Activated T-helper 2 cell treated with anti-CD3 and anti-CD28 coated beads, Interferon-gamma antibody, Interleukin-2, Interleukin-4, amounts not matched to agents 10 μg/mL and 5 μg/mL and 100 μg/mL, durations not matched to agents 14 hours and 24 hours and 36 hours (primary cell): ENCODE measurements around the gene CACNA1E. TPM values are rescaled to one million over a fixed set of nuclear protein-coding genes. Genes with fewer than 3 reads are reported as not detected.

Experiments used
- DNase-seq: peaks from one replicate; pipeline ENCODE4 v3.0.0; 2021; ENCODE audit warnings: low spot score
- H3K27ac Mint-ChIP-seq: one replicate; pipeline ENCODE4 v1.8.0; 2021; ENCODE audit warnings: mixed read lengths
- H3K27me3 Mint-ChIP-seq: one replicate; pipeline ENCODE4 v1.8.0; 2021; ENCODE audit warnings: low read depth, mixed read lengths
- H3K36me3 Mint-ChIP-seq: one replicate; pipeline ENCODE4 v1.8.0; 2021; ENCODE audit warnings: low read depth, mixed read lengths
- H3K4me1 Mint-ChIP-seq: one replicate; pipeline ENCODE4 v1.8.0; 2021; ENCODE audit warnings: low read depth, mixed read lengths
- H3K4me3 Mint-ChIP-seq: one replicate; pipeline ENCODE4 v1.8.0; 2021; ENCODE audit warnings: low read depth, mild to moderate bottlenecking, moderate library complexity, mixed read lengths
- H3K9me3 Mint-ChIP-seq: one replicate; pipeline ENCODE4 v1.8.0; 2021; ENCODE audit warnings: mixed read lengths
- intact Hi-C: fragments of 100-400 bp; cut with micrococcal nuclease; formaldehyde crosslinking; loops from one replicate; pipeline ENCODE4 v1.15.1; 2023
- total RNA-seq: library from RNA; stranded (reverse); gene quantifications from 2 replicates; pipeline ENCODE4 v1.2.3, GENCODE V29; 2022

The CACNA1E gene
- total RNA-seq, 1 donor from 2014 or later, result not detected

DNA sequence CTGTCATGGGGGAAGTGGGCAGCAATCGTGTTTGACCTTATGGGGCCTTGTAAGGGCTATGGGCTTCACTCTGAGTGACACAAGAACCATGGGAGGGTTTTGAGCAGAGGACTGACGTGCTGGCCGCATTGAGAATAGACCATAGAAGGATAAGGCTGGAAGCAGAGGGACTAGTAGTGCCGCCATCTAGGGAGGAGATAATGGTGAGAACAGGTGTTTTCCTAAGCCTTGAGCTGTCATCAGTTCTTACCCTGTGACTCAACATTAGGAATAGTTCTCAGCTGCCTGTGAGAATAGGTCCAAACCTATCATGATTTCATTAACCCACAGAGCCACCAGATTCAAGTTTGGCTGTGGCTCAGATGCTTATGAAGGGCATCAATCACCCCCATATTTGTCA, 228.5 kb downstream of the CACNA1E start:
- no peak for DNase-seq
- no peaks in the 10 kb centered on the region for H3K4me1 Mint-ChIP-seq
- H3K27me3 Mint-ChIP-seq, result no peaks in the 10 kb centered on the region
- H3K27ac Mint-ChIP-seq, result no peak overlapping the region
- no peak overlapping the region for H3K4me3 Mint-ChIP-seq
- H3K36me3 Mint-ChIP-seq, result no peaks in the 10 kb centered on the region
- no peaks in the 10 kb centered on the region for H3K9me3 Mint-ChIP-seq
- intact Hi-C loops, result no loop called here

DNA sequence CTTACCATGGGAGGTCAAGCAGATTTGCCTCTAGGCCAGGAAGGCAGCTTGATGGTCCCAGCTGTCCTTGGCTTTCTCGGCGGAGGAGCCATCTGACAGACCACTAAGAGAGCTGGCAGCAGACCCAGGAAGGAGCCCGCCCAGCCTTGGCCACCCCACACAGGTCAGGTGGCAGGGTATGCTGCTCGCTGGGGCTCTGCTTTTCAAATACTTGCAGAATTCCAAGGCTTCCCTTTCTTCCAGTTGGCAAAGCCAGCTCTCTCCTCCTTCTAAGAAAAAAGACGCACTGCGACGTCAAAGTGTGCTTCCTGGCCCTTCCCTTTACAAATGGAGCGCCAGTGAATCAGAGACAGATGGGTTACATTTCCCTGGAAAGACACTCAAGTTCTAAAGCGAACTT, 229.4 kb downstream of the CACNA1E start:
- H3K4me3 Mint-ChIP-seq, result no peak overlapping the region
- H3K4me1 Mint-ChIP-seq, result no peaks in the 10 kb centered on the region
- H3K36me3 Mint-ChIP-seq, result no peaks in the 10 kb centered on the region
- no peaks in the 10 kb centered on the region for H3K27me3 Mint-ChIP-seq
- no peaks in the 10 kb centered on the region for H3K9me3 Mint-ChIP-seq
- DNase-seq, result no peak
- no peak overlapping the region for H3K27ac Mint-ChIP-seq
- intact Hi-C loops, result no loop called here

DNA sequence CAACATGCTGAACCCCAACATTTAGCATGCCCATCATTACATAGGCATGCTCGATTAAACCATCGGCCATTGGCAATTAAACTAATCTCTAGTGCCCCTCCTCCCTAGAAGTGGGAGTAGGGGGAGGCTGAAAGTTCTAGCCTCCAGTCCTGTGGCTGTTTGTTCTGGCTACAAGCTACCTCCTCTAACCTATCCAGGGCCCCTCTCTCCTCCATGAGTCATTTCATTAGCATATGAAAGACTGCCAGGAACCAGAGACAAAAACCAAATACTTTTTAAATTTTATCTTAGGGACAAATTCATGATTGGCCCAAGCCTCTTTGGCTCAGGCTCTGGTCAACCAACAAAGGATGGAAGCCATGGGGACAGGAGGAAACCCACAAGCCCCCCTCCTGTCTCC, 231.1 kb downstream of the CACNA1E start:
- Mint-ChIP-seq H3K9me3 (no peaks in the 10 kb centered on the region), H3K4me1 (no peaks in the 10 kb centered on the region), H3K27ac (no peak overlapping the region), H3K27me3 (no peaks in the 10 kb centered on the region), H3K4me3 (no peak overlapping the region), H3K36me3 (no peaks in the 10 kb centered on the region)
- DNase-seq, result no peak
- intact Hi-C loops, result no loop called here

DNA sequence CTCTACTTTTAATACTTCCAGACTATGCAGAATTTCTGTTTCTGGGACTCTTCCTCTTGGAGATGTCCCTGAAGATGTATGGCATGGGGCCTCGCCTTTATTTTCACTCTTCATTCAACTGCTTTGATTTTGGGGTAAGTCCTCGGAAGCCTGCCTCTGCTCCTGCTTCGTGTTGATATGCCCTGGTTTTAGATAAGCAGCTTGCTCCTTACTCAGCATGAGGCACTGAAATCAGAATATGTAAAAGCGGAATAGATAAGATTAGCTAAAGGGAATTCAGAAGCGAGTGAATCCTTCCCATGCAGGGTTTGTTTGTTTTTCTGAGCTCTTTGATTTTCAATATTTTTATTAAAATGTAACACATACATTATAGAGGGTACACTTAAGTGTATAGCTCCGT, 234.7 kb downstream of the CACNA1E start:
- no peaks in the 10 kb centered on the region for H3K9me3 Mint-ChIP-seq
- peaks cover 4% of the 10 kb centered on the region for H3K27me3 Mint-ChIP-seq
- no peaks in the 10 kb centered on the region for H3K36me3 Mint-ChIP-seq
- no peaks in the 10 kb centered on the region for H3K4me1 Mint-ChIP-seq
- no peak overlapping the region for H3K4me3 Mint-ChIP-seq
- intact Hi-C loops, result no loop called here
- no peak overlapping the region for H3K27ac Mint-ChIP-seq
- no peak for DNase-seq

DNA sequence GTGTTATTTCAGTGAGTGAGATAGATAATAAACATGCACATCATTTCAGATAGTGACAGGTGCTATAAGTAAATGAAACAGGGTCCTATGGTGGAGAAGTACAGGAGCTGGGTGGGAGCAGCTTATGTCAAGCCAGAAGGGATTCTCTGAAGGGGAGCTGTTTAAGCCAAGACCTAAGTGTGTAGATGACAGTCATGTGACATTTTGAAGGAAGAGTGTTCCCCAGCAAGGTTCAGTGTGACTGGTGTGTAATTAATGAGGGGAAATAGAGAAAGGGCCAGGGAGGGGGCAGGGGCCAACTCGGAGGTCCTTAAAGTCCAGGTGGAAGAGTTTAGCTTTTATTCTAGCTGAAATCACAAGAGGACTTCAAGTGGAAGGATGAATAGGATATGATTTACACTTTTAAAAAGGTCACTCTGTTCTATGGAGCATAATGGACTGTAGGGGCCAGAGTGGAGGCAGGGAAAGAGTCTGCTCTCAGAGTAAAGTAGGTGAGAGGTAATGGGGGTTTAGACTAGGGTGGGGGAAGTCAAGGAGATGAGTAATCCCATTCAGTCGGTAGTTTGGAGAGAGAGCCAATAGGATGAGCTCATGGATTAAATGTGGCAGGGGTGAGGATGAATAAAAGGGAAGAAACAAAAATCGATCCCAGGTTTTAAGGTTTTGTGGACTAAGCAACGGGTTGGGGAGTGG, 243.1 kb downstream of the CACNA1E start:
- intact Hi-C loops, result no loop called here

DNA sequence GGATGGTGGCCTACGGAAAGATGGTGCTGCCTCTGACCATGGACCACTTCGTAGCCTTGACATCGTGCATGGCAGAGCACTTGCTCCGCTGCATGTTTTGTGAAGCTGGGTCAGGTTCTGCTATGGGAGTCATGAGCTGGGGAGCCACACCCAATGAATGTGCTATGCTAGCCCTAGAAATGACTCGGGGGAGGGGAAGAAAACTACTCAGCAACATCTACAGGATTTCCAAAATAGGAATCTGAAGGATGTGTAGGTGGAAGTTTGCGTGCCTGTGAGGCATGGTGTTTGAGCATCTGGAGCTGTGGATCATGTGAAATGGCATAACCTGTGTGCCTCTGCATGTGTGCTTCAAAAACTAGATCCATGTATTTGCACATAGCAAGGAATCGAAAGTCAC, 247.3 kb downstream of the CACNA1E start:
- Mint-ChIP-seq H3K9me3 (no peaks in the 10 kb centered on the region), H3K27ac (no peak overlapping the region), H3K27me3 (no peaks in the 10 kb centered on the region), H3K4me1 (no peaks in the 10 kb centered on the region), H3K36me3 (no peaks in the 10 kb centered on the region), H3K4me3 (no peak overlapping the region)
- DNase-seq, result no peak
- intact Hi-C loops, result no loop called here

More for the DNA sequence above, 243.1 kb downstream of the CACNA1E start:
- H3K27me3 Mint-ChIP-seq, result no peaks in the 10 kb centered on the region
- H3K4me1 Mint-ChIP-seq, result no peaks in the 10 kb centered on the region
- no peak overlapping the region for H3K27ac Mint-ChIP-seq
- no peak for DNase-seq
- H3K4me3 Mint-ChIP-seq, result no peak overlapping the region
- no peaks in the 10 kb centered on the region for H3K9me3 Mint-ChIP-seq
- no peaks in the 10 kb centered on the region for H3K36me3 Mint-ChIP-seq

DNA sequence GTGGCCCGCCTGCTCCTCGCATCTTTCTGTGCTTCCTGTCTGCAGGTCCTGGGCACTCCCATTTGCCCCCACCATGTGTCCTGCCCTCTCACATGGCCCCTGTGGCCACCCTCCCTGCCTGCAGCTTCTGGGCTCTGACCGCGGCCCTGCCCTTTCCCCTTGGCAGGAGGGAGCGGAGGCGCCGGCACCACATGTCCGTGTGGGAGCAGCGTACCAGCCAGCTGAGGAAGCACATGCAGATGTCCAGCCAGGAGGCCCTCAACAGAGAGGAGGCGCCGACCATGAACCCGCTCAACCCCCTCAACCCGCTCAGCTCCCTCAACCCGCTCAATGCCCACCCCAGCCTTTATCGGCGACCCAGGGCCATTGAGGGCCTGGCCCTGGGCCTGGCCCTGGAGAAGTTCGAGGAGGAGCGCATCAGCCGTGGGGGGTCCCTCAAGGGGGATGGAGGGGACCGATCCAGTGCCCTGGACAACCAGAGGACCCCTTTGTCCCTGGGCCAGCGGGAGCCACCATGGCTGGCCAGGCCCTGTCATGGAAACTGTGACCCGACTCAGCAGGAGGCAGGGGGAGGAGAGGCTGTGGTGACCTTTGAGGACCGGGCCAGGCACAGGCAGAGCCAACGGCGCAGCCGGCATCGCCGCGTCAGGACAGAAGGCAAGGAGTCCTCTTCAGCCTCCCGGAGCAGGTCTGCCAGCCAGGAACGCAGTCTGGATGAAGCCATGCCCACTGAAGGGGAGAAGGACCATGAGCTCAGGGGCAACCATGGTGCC, 249.1 kb downstream of the CACNA1E start:
- no peak overlapping the region for H3K4me3 Mint-ChIP-seq
- intact Hi-C loops, result no loop called here
- no peak overlapping the region for H3K27ac Mint-ChIP-seq
- no peaks in the 10 kb centered on the region for H3K4me1 Mint-ChIP-seq
- no peak for DNase-seq
- H3K36me3 Mint-ChIP-seq, result no peaks in the 10 kb centered on the region
- H3K9me3 Mint-ChIP-seq, result no peaks in the 10 kb centered on the region
- H3K27me3 Mint-ChIP-seq, result no peaks in the 10 kb centered on the region

DNA sequence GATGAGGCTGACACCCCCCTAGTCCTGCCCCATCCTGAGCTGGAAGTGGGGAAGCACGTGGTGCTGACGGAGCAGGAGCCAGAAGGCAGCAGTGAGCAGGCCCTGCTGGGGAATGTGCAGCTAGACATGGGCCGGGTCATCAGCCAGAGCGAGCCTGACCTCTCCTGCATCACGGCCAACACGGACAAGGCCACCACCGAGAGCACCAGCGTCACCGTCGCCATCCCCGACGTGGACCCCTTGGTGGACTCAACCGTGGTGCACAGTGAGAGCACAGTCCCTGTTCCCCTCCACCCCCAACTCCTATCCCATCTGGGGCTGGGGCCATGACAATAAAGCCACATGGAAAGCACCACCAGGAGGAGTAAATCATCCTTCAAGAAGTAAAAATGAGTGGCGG, 250.2 kb downstream of the CACNA1E start:
- H3K27ac Mint-ChIP-seq, result no peak overlapping the region
- H3K27me3 Mint-ChIP-seq, result no peaks in the 10 kb centered on the region
- no peaks in the 10 kb centered on the region for H3K9me3 Mint-ChIP-seq
- no peak overlapping the region for H3K4me3 Mint-ChIP-seq
- no peaks in the 10 kb centered on the region for H3K4me1 Mint-ChIP-seq
- no peak for DNase-seq
- no peaks in the 10 kb centered on the region for H3K36me3 Mint-ChIP-seq
- intact Hi-C loops, result no loop called here

DNA sequence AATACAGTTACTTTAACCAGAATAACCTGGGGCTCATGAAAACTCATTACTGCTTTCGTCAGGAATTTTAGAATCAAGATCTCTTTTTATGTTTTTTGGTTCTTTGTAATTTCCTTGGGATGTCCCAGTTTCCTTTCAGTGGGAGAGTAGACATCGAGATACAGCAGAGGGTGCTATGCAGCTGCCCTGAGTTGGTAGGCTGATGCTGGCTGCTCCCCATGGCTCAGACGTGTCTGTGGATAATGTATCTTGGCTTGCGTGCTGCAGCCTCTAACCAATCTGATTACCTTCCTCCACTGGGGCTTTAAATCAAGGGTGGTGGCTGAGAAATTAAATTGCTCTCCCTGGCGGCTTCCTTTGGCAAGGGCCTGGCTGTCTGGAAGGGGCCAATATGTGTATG, 253.7 kb downstream of the CACNA1E start:
- intact Hi-C loops, result no loop called here
- DNase-seq, result no peak
- Mint-ChIP-seq H3K36me3 (no peaks in the 10 kb centered on the region), H3K27me3 (no peaks in the 10 kb centered on the region), H3K4me3 (no peak overlapping the region), H3K27ac (no peak overlapping the region), H3K9me3 (no peaks in the 10 kb centered on the region), H3K4me1 (no peaks in the 10 kb centered on the region)

DNA sequence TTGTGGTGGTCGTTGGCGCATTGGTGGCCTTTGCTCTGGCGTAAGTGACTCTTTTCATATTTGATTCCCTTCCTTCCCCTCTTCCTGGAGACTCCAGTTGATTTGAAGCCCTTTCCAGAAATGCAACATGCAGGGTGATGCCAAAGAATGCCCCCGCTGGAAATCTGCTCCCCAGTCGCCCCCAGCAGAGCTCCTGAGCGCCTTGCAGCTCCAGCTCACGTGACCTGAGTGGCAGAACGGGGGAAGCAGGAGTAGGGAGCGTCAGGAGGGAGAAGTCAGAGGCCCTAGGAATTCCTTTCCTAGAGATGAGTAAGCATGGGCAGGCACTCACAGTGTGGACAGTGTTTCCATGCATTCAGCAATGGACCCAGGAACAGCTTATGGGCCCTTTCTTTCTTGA, 255.9 kb downstream of the CACNA1E start:
- Mint-ChIP-seq H3K4me3 (no peak overlapping the region), H3K4me1 (no peaks in the 10 kb centered on the region), H3K27me3 (no peaks in the 10 kb centered on the region), H3K27ac (no peak overlapping the region), H3K36me3 (no peaks in the 10 kb centered on the region), H3K9me3 (no peaks in the 10 kb centered on the region)
- intact Hi-C loops, result no loop called here
- DNase-seq, result no peak

DNA sequence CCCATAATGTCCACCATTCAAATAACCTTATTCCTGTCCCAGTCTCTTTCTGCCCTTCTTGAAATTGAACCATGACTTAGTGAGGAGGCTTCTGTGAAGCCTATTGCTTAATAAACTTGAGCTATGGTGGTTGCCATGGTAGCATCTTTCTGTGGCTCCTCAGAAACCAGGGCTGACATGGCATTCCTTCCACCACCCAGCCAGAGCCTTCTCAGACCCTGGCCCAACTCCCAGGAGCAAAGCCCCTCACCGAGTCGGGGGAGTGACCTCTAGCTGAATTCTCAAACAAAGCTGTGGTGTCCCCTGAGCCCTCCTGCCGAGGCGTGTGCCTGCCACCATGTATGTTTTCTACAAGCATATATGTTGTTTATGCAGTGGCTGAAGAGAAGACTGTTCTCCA, 259.1 kb downstream of the CACNA1E start:
- Mint-ChIP-seq H3K27ac (no peak overlapping the region), H3K4me3 (no peak overlapping the region), H3K9me3 (no peaks in the 10 kb centered on the region), H3K36me3 (no peaks in the 10 kb centered on the region), H3K27me3 (peaks cover 3% of the 10 kb centered on the region), H3K4me1 (no peaks in the 10 kb centered on the region)
- DNase-seq, result no peak
- intact Hi-C loops, result no loop called here

DNA sequence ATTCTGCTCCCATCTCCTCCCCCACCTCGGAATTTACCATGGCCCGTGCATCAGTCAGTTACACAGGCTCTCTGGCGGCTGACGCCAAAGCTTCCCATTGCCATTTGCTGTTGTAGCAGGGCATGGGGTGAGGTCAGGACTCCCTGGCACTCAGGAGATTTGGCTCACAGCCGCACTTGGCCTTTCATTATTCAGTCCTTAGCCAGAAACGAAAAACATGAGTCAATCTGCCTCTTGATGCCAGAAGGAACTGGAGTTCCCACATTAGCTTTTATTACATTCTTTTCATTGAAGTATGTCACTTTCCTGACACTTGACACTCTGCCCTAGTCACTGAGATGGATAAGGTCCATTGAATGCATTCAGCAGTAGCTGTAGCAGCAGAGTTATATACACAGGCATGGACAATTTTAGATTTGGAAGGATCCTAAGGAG, 260.6 kb downstream of the CACNA1E start:
- Mint-ChIP-seq H3K27me3 (peaks cover 3% of the 10 kb centered on the region), H3K9me3 (no peaks in the 10 kb centered on the region), H3K36me3 (no peaks in the 10 kb centered on the region), H3K4me1 (no peaks in the 10 kb centered on the region), H3K4me3 (no peak overlapping the region), H3K27ac (no peak overlapping the region)
- intact Hi-C loops, result no loop called here
- DNase-seq, result no peak

DNA sequence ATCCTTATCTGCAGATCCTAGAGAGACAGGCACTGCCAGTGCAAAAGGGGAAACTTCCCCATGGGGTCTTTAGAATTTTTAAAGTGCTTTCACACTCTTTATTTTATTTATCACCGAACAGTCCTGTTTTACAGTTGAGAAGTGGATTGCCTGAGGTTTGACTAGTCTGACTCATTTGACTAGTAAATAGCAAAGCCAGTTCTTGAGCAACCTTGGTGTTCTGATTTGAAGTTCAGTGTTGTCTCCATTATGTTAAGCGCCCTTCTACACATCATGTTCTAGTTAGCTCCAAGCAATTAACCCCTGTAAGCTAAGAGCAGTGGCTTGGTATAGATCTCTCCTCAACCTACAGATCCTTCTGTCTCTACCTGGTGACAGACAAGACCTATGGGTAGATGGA, 262.9 kb downstream of the CACNA1E start:
- Mint-ChIP-seq H3K36me3 (no peaks in the 10 kb centered on the region), H3K27ac (no peak overlapping the region), H3K4me1 (no peaks in the 10 kb centered on the region), H3K27me3 (peaks cover 3% of the 10 kb centered on the region), H3K9me3 (no peaks in the 10 kb centered on the region), H3K4me3 (no peak overlapping the region)
- no peak for DNase-seq
- intact Hi-C loops, result no loop called here
